Measurements from ENCODE around the gene ADM2.

DNA sequence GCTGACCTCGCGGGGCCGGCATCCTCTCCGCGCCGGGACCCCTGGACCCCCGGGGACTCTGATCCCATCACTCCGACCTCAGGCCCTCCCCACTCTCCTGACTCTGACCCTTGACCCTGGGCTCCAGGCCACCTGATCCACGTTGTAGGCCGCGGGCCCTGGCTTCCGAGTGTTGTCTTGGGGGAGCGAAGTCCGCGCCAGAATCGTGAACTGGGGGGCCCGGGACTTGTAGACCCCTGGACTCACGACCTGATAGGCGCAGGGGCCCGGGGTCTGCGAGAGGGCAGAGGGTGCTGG lies 49.2 kb downstream of the ADM2 start:
- no peak for TF ChIP-seq ZNF121 (CRISPR knock-in tag; IDR thresholded peaks at IDR 0.05)
- TF ChIP-seq NFE2L1 (CRISPR knock-in tag; IDR thresholded peaks at IDR 0.05; ENCODE audit: borderline replicate concordance), result no peak
- no peak for TF ChIP-seq HCFC1 (IDR thresholded peaks at IDR 0.05; ENCODE audit: low read depth, low read length)
- TF ChIP-seq, protein P1, sequence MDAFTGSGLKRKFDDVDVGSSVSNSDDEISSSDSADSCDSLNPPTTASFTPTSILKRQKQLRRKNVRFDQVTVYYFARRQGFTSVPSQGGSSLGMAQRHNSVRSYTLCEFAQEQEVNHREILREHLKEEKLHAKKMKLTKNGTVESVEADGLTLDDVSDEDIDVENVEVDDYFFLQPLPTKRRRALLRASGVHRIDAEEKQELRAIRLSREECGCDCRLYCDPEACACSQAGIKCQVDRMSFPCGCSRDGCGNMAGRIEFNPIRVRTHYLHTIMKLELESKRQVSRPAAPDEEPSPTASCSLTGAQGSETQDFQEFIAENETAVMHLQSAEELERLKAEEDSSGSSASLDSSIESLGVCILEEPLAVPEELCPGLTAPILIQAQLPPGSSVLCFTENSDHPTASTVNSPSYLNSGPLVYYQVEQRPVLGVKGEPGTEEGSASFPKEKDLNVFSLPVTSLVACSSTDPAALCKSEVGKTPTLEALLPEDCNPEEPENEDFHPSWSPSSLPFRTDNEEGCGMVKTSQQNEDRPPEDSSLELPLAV (CRISPR knock-in tag; conservative IDR thresholded peaks at IDR 0.05; ENCODE audit: low read depth), result no peak
- TF ChIP-seq, protein P2, sequence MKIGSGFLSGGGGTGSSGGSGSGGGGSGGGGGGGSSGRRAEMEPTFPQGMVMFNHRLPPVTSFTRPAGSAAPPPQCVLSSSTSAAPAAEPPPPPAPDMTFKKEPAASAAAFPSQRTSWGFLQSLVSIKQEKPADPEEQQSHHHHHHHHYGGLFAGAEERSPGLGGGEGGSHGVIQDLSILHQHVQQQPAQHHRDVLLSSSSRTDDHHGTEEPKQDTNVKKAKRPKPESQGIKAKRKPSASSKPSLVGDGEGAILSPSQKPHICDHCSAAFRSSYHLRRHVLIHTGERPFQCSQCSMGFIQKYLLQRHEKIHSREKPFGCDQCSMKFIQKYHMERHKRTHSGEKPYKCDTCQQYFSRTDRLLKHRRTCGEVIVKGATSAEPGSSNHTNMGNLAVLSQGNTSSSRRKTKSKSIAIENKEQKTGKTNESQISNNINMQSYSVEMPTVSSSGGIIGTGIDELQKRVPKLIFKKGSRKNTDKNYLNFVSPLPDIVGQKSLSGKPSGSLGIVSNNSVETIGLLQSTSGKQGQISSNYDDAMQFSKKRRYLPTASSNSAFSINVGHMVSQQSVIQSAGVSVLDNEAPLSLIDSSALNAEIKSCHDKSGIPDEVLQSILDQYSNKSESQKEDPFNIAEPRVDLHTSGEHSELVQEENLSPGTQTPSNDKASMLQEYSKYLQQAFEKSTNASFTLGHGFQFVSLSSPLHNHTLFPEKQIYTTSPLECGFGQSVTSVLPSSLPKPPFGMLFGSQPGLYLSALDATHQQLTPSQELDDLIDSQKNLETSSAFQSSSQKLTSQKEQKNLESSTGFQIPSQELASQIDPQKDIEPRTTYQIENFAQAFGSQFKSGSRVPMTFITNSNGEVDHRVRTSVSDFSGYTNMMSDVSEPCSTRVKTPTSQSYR (CRISPR knock-in tag; IDR thresholded peaks at IDR 0.05; ENCODE audit: borderline replicate concordance), result no peak
- TF ChIP-seq YEATS4 (CRISPR knock-in tag; IDR thresholded peaks at IDR 0.05; ENCODE audit: borderline replicate concordance), result no peak
- TF ChIP-seq ZNF557 (CRISPR knock-in tag; IDR thresholded peaks at IDR 0.05), result no peak
- TF ChIP-seq SMC3 (IDR thresholded peaks at IDR 0.05; ENCODE audit: low read length), result no peak

Measured in HepG2 (cell line).